ENCODE measurements around the gene C8A. TPM values are rescaled to one million over a fixed set of nuclear protein-coding genes. Genes with fewer than 3 reads are reported as not detected.

The C8A gene
- total RNA-seq, 1 donor from 2014 or later: not detected

- TF ChIP-seq CTCF (IDR thresholded peaks at IDR 0.05): no peak
- H3K27ac Mint-ChIP-seq: no peak overlapping the region
- intact Hi-C loops (cut with micrococcal nuclease): no loop called here
- H3K4me3 Mint-ChIP-seq: no peak overlapping the region
- CTCF ChIA-PET: no interaction called here
- ATAC-seq (ENCODE audit: low read depth): no peak
- no peaks in the 10 kb centered on the region for H3K9me3 Mint-ChIP-seq
- H3K27me3 Mint-ChIP-seq: peaks cover 2% of the 10 kb centered on the region
- H3K4me1 Mint-ChIP-seq: no peaks in the 10 kb centered on the region
- H3K36me3 Mint-ChIP-seq (ENCODE audit: low read depth): no peaks in the 10 kb centered on the region
- DNase-seq: no peak
- POLR2A ChIA-PET: no interaction called here
Measured at GRCh38 chr1:56845343-56845742, 9.3 kb upstream of the C8A start.

GRCh38 chr1:56849750-56850149 is 4.8 kb upstream of the C8A start:
- no peak for ATAC-seq (ENCODE audit: low read depth)
- H3K27ac Mint-ChIP-seq: no peak overlapping the region
- ChIA-PET POLR2A (no interaction called here), CTCF (no interaction called here)
- H3K36me3 Mint-ChIP-seq (ENCODE audit: low read depth): no peaks in the 10 kb centered on the region
- H3K4me1 Mint-ChIP-seq: no peaks in the 10 kb centered on the region
- H3K9me3 Mint-ChIP-seq: no peaks in the 10 kb centered on the region
- no peak overlapping the region for H3K4me3 Mint-ChIP-seq
- intact Hi-C loops (cut with micrococcal nuclease): no loop called here
- no peak for TF ChIP-seq CTCF (IDR thresholded peaks at IDR 0.05)
- no peak for DNase-seq
- peaks cover 6% of the 10 kb centered on the region for H3K27me3 Mint-ChIP-seq

GRCh38 chr1:56850411-56850810 is 4.2 kb upstream of the C8A start:
- Mint-ChIP-seq H3K36me3 (ENCODE audit: low read depth) (no peaks in the 10 kb centered on the region), H3K9me3 (no peaks in the 10 kb centered on the region), H3K4me3 (no peak overlapping the region), H3K27ac (no peak overlapping the region), H3K4me1 (no peaks in the 10 kb centered on the region), H3K27me3 (peaks cover 6% of the 10 kb centered on the region)
- intact Hi-C loops (cut with micrococcal nuclease): no loop called here
- DNase-seq: no peak
- ChIA-PET CTCF (no interaction called here), POLR2A (no interaction called here)
- ATAC-seq (ENCODE audit: low read depth): no peak
- TF ChIP-seq CTCF (IDR thresholded peaks at IDR 0.05): no peak

- ChIA-PET POLR2A (no interaction called here), CTCF (no interaction called here)
- TF ChIP-seq CTCF (IDR thresholded peaks at IDR 0.05): no peak
- H3K36me3 Mint-ChIP-seq (ENCODE audit: low read depth): no peaks in the 10 kb centered on the region
- DNase-seq: no peak
- H3K27ac Mint-ChIP-seq: no peak overlapping the region
- no peak overlapping the region for H3K4me3 Mint-ChIP-seq
- no peaks in the 10 kb centered on the region for H3K9me3 Mint-ChIP-seq
- H3K4me1 Mint-ChIP-seq: no peaks in the 10 kb centered on the region
- intact Hi-C loops (cut with micrococcal nuclease): no loop called here
- no peak for ATAC-seq (ENCODE audit: low read depth)
- H3K27me3 Mint-ChIP-seq: peaks cover 4% of the 10 kb centered on the region
Measured at GRCh38 chr1:56850922-56851321, 3.7 kb upstream of the C8A start.

GRCh38 chr1:56852476-56852875 is 2.1 kb upstream of the C8A start:
- no peak for TF ChIP-seq CTCF (IDR thresholded peaks at IDR 0.05)
- ChIA-PET CTCF (no interaction called here), POLR2A (no interaction called here)
- intact Hi-C loops (cut with micrococcal nuclease): no loop called here
- H3K4me1 Mint-ChIP-seq: no peaks in the 10 kb centered on the region
- H3K27ac Mint-ChIP-seq: no peak overlapping the region
- H3K27me3 Mint-ChIP-seq: peaks cover 4% of the 10 kb centered on the region
- no peak for DNase-seq
- H3K4me3 Mint-ChIP-seq: no peak overlapping the region
- H3K9me3 Mint-ChIP-seq: no peaks in the 10 kb centered on the region
- H3K36me3 Mint-ChIP-seq (ENCODE audit: low read depth): no peaks in the 10 kb centered on the region
- ATAC-seq (ENCODE audit: low read depth): no peak

Data from activated B cell treated with CpG ODN at 0.5 μM for 24 hours (primary cell).